Karpas-422 (cell line): ENCODE results near the gene MEIOB. TPM values are rescaled to one million over a fixed set of nuclear protein-coding genes. Genes with fewer than 3 reads are reported as not detected.

Experiments
- DNase-seq: peaks from one replicate; pipeline ENCODE4 v3.0.0-alpha.2; 2015
- H2AFZ ChIP-seq: fragments of 200-600 bp; sonication (generic); 2 replicates; pipeline ENCODE4 v1.6.1; 2014; ENCODE audit warnings: antibody characterized with exemption, low read length, mixed read lengths
- H3K27ac ChIP-seq: fragments of 200-600 bp; sonication (generic); 2 replicates; pipeline ENCODE4 v1.5.1; 2014; ENCODE audit warnings: mild to moderate bottlenecking, low read length, moderate library complexity
- H3K27me3 ChIP-seq: fragments of 200-600 bp; sonication (generic); 2 replicates; pipeline ENCODE4 v1.6.1; 2014; ENCODE audit warnings: low read length, mixed read lengths
- H3K36me3 ChIP-seq: fragments of 200-600 bp; sonication (generic); 2 replicates; pipeline ENCODE4 v1.6.1; 2014; ENCODE audit warnings: low read length, mixed read lengths; ENCODE audit not compliant: insufficient read depth
- H3K4me1 ChIP-seq: fragments of 200-600 bp; sonication (generic); 2 replicates; pipeline ENCODE4 v1.6.1; 2014; ENCODE audit warnings: mild to moderate bottlenecking, low read length, mixed read lengths
- H3K4me2 ChIP-seq: fragments of 200-600 bp; sonication (generic); 2 replicates; pipeline ENCODE4 v1.6.1; 2014; ENCODE audit warnings: low read length, low read depth, mild to moderate bottlenecking; ENCODE audit not compliant: poor library complexity, severe bottlenecking
- H3K4me3 ChIP-seq: fragments of 200-600 bp; sonication (generic); 2 replicates; pipeline ENCODE4 v1.5.1; 2014; ENCODE audit warnings: mild to moderate bottlenecking, antibody characterized with exemption, low read length, mixed read lengths
- H3K79me2 ChIP-seq: fragments of 200-600 bp; sonication (generic); 2 replicates; pipeline ENCODE4 v1.6.1; 2014; ENCODE audit warnings: mild to moderate bottlenecking, low read length, mixed read lengths
- H3K9ac ChIP-seq: fragments of 200-600 bp; sonication (generic); 2 replicates; pipeline ENCODE4 v1.6.0; 2014; ENCODE audit warnings: low read length
- H3K9me2 ChIP-seq: fragments of 200-600 bp; sonication (generic), shearing (Covaris generic); replicated peaks from 2 replicates; pipeline ENCODE4 v1.6.0; 2014; ENCODE audit warnings: mild to moderate bottlenecking, low read length, moderate library complexity; ENCODE audit not compliant: insufficient read depth
- H3K9me3 ChIP-seq: fragments of 300-700, 200-600 bp; sonication (generic); 2 replicates; pipeline ENCODE4 v1.6.1; 2014; ENCODE audit warnings: low read length, mixed read lengths
- H4K20me1 ChIP-seq: fragments of 200-600 bp; sonication (generic); 2 replicates; pipeline ENCODE4 v1.6.1; 2014; ENCODE audit warnings: mild to moderate bottlenecking, antibody characterized with exemption, low read length, low read depth; ENCODE audit not compliant: insufficient read depth
- total RNA-seq: library from RNA; depleted of rRNA; stranded (reverse); fragments of >200 nt; shearing (Covaris generic); gene quantifications from 2 replicates; pipeline ENCODE4 v1.2.3, GENCODE V29; 2014; ENCODE audit warnings: low replicate concordance

The MEIOB gene
- total RNA-seq, 1 experiment from 2014 or later = not detected

DNA sequence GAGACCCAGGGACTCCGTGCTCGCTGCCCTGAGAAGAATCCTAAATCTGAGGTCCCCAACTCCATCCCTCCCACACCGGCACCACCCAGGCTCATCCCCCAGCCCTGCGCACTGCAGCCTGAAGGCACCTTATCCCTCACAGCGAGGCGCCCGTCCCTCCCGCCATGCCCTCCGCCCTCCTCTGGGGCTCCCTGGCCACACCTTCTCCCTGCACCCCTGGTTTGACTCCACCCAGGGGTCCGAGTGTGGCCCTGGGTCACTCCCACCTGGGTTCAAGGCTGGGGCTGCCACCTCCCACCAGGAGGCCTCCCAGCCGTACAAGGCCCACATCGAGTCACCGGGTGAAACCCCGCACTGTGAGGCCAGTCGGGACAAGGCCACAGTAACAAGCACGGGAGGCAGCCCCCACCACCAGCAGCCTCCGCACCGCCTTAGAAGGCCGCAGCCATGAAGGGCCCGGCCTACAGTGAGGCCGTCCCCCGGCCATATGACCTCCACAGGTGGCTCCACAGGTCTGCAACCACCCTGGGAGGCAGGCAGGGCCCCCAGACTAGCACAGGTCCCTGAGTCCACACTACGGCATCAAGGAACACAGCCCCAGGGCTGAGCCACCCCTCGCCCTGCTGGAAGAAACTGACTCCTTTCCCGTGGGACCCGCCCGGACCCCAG is 53.6 kb downstream of the MEIOB start:
- no peaks in the 10 kb centered on the region for H3K79me2 ChIP-seq
- DNase-seq = no peak
- no peak overlapping the region for H3K27ac ChIP-seq
- no peak overlapping the region for H2AFZ ChIP-seq
- H3K9ac ChIP-seq = no peak overlapping the region
- H3K4me1 ChIP-seq = no peaks in the 10 kb centered on the region
- no peaks in the 10 kb centered on the region for H3K9me2 ChIP-seq
- no peaks in the 10 kb centered on the region for H4K20me1 ChIP-seq
- H3K4me3 ChIP-seq = no peak overlapping the region
- H3K9me3 ChIP-seq = no peaks in the 10 kb centered on the region
- no peaks in the 10 kb centered on the region for H3K27me3 ChIP-seq
- no peaks in the 10 kb centered on the region; the same call in 1 of the 2 replicates for H3K36me3 ChIP-seq
- H3K4me2 ChIP-seq = no peak overlapping the region

DNA sequence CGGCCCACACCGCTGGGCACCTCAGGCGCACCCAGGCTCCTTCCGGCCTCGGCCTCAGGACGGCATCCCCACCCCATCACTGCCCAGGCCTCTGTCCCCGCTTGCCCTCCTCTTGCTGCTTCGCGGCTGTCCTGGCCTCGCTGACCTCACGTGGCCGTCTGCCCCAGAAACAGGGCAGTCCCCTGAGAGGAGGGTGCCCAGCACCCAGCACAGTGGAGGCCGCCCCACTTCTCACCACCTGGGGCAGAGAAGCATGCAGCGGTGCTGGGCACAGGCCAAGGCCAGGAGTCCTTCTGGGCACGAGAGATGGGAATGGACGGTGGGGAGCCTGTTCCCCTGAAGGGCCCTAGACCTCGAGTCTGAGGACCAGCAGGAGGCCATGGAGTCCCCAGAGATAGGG is 54.2 kb downstream of the MEIOB start:
- no peak for DNase-seq
- no peaks in the 10 kb centered on the region; the same call in 1 of the 2 replicates for H3K36me3 ChIP-seq
- no peaks in the 10 kb centered on the region for H3K4me1 ChIP-seq
- H3K4me2 ChIP-seq = no peak overlapping the region
- H3K9me3 ChIP-seq = no peaks in the 10 kb centered on the region
- H3K27me3 ChIP-seq = no peaks in the 10 kb centered on the region
- no peaks in the 10 kb centered on the region for H3K79me2 ChIP-seq
- H3K4me3 ChIP-seq = no peak overlapping the region
- H3K9me2 ChIP-seq = no peaks in the 10 kb centered on the region
- no peak overlapping the region for H3K9ac ChIP-seq
- no peak overlapping the region for H3K27ac ChIP-seq
- no peak overlapping the region for H2AFZ ChIP-seq
- no peaks in the 10 kb centered on the region for H4K20me1 ChIP-seq

DNA sequence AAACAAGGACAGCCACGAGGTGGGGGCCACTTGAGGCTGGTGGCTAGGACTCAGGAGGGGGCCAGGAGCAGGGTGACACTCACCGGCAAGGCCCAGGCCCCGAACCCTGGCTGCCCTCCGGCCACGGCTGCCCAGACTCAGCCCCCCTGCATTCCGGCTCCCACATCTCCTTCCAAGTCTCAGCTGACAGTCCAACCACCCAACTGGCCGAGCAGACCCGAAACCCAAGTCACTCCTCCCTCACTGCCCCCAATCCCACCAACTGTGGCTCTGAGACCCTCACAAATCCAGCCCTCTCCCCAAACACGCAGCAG is 54.7 kb downstream of the MEIOB start:
- no peaks in the 10 kb centered on the region for H3K4me1 ChIP-seq

DNA sequence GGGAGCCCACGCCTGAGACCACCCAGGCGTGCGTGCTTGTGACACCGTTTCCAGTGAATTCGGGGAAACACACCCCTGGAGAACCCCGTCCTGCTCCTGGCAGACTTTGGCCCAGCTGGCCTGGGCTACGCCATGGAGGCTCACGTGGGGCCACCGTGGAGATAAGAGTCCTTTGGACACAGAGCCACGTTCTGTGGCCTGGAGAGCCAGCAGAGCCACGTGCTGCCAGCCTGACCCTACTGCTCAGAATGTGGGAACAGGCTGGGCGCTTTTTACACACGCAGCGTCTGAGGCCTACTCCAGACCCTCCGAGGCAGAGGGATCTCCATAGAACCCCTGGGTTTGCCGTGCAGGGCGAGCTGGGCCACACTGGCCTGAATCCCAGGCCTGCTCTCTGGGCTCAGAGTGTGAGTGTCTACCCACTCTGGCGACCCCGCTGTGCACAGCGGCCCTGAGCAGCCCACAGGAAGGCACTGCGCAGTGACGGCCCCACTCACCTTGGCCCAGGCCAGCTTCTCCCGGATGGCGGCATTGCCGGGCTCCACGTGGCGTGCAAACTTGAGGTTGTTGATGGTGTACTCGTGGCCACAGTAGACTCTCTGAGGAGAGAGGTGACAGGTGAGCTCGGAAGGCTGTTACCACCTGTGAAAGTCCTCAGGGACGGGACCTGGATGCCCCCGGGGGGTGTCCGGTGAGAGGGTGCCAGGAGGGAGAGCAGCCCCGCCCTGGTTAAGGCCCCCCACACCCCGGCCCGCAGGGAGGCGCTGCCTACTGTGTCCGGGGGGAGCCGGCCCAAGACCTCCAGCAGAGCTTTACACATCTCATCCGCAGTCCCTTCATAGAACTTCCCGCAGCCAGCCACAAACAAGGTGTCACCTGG is 55.3 kb downstream of the MEIOB start:
- Histone ChIP-seq H3K79me2 (no peaks in the 10 kb centered on the region), H3K9ac (no peak overlapping the region), H4K20me1 (no peaks in the 10 kb centered on the region), H3K9me3 (no peaks in the 10 kb centered on the region), H3K9me2 (no peaks in the 10 kb centered on the region), H3K27me3 (no peaks in the 10 kb centered on the region), H3K4me1 (no peaks in the 10 kb centered on the region), H3K36me3 (no peaks in the 10 kb centered on the region; the same call in 1 of the 2 replicates), H2AFZ (no peak overlapping the region), H3K4me2 (no peak overlapping the region), H3K4me3 (no peak overlapping the region), H3K27ac (no peak overlapping the region)
- DNase-seq = no peak

More for the DNA sequence above, 54.7 kb downstream of the MEIOB start:
- H3K27me3 ChIP-seq = no peaks in the 10 kb centered on the region
- no peak overlapping the region for H3K27ac ChIP-seq
- H2AFZ ChIP-seq = no peak overlapping the region
- H3K9ac ChIP-seq = no peak overlapping the region
- no peak for DNase-seq
- H3K4me2 ChIP-seq = no peak overlapping the region
- H3K9me2 ChIP-seq = no peaks in the 10 kb centered on the region
- no peaks in the 10 kb centered on the region for H3K79me2 ChIP-seq
- no peaks in the 10 kb centered on the region for H4K20me1 ChIP-seq
- no peaks in the 10 kb centered on the region for H3K9me3 ChIP-seq
- H3K36me3 ChIP-seq = no peaks in the 10 kb centered on the region; the same call in 1 of the 2 replicates
- H3K4me3 ChIP-seq = no peak overlapping the region

DNA sequence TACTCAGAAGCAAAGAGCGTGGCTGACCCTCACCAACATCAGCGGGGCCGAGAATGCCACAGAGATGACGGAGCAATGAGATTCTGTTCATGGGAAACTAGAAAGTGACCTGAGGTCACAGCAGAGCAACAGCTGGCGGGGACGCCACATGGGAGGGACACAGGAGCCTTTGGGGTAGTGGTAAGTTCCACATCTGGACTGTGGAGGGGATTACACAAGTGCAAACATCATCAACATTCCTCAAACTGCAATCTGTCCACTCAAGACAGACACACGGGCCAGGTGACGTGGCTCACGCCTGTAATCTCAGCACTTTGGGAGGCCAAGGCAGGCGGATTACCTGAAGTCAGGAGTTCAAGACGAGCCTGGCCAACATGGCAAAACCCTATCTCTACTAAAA is 56.5 kb downstream of the MEIOB start:
- H3K36me3 ChIP-seq = no peaks in the 10 kb centered on the region; the same call in 1 of the 2 replicates
- no peak overlapping the region for H3K27ac ChIP-seq
- H3K4me2 ChIP-seq = no peak overlapping the region
- no peak overlapping the region for H3K4me3 ChIP-seq
- H3K4me1 ChIP-seq = no peaks in the 10 kb centered on the region
- no peaks in the 10 kb centered on the region for H3K79me2 ChIP-seq
- H4K20me1 ChIP-seq = no peaks in the 10 kb centered on the region
- H2AFZ ChIP-seq = no peak overlapping the region
- H3K9ac ChIP-seq = no peak overlapping the region
- no peaks in the 10 kb centered on the region for H3K9me2 ChIP-seq
- DNase-seq = no peak
- H3K9me3 ChIP-seq = no peaks in the 10 kb centered on the region
- H3K27me3 ChIP-seq = no peaks in the 10 kb centered on the region

DNA sequence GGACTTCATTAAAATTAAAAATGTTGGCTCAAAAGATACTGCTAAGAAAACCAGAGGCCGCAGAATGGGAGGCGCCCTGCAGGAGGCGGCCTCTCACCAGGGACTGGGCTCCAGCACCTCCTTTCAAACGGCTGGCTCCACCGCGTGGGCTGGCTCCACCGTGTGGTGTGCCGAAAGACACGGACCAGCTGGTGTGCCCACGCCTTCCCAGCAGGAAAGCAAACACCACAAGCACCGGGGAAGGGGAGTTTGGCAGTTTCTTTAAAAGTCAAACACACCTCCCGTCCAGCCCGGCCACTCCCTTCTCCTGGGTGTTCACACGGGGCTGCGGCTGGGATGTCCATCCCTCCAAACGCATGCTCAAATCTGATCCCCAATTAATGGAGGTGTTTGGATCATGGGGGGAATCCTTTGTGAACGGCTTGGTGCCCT is 59.2 kb downstream of the MEIOB start:
- Histone ChIP-seq H4K20me1 (no peaks in the 10 kb centered on the region), H3K9ac (no peak overlapping the region), H3K4me2 (no peak overlapping the region), H3K9me2 (no peaks in the 10 kb centered on the region), H3K36me3 (no peaks in the 10 kb centered on the region; the same call in 1 of the 2 replicates), H3K27me3 (no peaks in the 10 kb centered on the region), H3K4me1 (no peaks in the 10 kb centered on the region), H3K9me3 (no peaks in the 10 kb centered on the region), H2AFZ (no peak overlapping the region), H3K4me3 (no peak overlapping the region), H3K27ac (no peak overlapping the region), H3K79me2 (no peaks in the 10 kb centered on the region)
- peak; percentile 67 for DNase-seq

DNA sequence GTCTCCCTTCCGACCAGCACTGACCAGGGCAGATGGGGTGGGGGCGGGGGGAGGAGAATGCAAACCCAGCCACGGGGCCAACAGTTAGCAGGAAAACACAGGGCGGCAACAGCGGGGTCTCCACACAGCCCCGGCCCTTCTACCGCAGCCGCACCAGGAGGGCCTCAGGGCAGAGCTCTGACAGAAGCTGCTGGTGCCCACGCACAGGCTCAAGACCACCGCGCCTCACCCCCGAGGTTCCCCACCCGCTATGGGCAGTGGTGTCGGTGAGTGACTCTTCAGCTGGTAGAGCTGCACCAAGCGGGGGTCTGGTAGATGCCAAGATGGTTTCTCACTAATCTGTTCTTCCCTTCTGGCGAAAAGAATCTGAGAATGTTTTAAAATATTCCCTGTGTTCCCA is 61.4 kb downstream of the MEIOB start:
- Histone ChIP-seq H4K20me1 (no peaks in the 10 kb centered on the region), H3K36me3 (no peaks in the 10 kb centered on the region; the same call in 1 of the 2 replicates)

DNA sequence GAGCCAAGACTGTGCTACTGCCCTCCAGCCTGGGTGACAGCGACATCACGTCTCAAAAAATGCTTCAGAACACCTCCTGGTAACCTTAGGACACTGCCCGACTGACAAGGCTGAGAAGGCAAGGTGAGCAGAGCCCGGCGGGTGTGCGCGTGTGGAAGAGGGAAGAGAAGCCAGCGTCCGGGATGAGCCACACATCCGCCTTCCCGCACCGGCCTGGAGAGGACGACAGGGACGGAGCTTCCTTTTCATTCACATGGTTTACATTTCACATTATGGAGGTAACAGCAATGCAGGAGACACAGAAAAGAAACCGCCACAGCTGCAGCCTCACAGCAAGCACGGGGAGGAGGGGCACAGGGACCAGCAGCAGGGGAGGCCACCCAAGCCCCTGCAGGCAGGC is 61.9 kb downstream of the MEIOB start:
- no peak overlapping the region for H3K4me2 ChIP-seq
- no peak for DNase-seq
- no peaks in the 10 kb centered on the region; the same call in 1 of the 2 replicates for H3K36me3 ChIP-seq
- H3K9me3 ChIP-seq = no peaks in the 10 kb centered on the region
- no peaks in the 10 kb centered on the region for H3K27me3 ChIP-seq
- H3K79me2 ChIP-seq = no peaks in the 10 kb centered on the region
- H3K27ac ChIP-seq = no peak overlapping the region
- H3K9ac ChIP-seq = no peak overlapping the region
- no peak overlapping the region for H2AFZ ChIP-seq
- H3K4me1 ChIP-seq = no peaks in the 10 kb centered on the region
- no peaks in the 10 kb centered on the region for H3K9me2 ChIP-seq
- no peak overlapping the region for H3K4me3 ChIP-seq
- H4K20me1 ChIP-seq = no peaks in the 10 kb centered on the region

More for the DNA sequence above, 61.4 kb downstream of the MEIOB start:
- no peak for DNase-seq
- no peaks in the 10 kb centered on the region for H3K27me3 ChIP-seq
- H3K9me2 ChIP-seq = no peaks in the 10 kb centered on the region
- no peak overlapping the region for H3K9ac ChIP-seq
- H3K27ac ChIP-seq = no peak overlapping the region
- no peaks in the 10 kb centered on the region for H3K4me1 ChIP-seq
- no peak overlapping the region for H3K4me2 ChIP-seq
- H3K4me3 ChIP-seq = no peak overlapping the region
- H3K79me2 ChIP-seq = no peaks in the 10 kb centered on the region
- H3K9me3 ChIP-seq = no peaks in the 10 kb centered on the region
- no peak overlapping the region for H2AFZ ChIP-seq
